ENCODE data around the gene FERMT2.

DNA sequence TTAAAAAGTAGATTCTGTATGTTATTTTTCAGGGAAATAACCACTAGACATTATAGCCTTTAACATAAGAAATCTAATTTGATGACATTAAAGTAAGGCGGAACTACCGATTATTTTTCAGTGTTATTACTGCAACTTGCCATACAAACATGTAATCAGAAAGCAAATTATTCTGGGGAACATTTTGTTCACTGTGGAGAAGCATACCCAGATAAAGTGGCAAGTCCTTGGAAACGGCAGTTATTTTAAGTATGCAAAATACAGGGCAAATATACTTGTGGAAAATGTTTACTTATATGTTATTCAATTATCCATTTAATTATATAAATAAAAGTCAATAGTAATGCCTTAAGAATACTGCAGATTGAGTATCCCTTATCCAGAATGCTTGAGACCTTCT lies 71.9 kb downstream of the FERMT2 start:
- TF ChIP-seq, protein P1, sequence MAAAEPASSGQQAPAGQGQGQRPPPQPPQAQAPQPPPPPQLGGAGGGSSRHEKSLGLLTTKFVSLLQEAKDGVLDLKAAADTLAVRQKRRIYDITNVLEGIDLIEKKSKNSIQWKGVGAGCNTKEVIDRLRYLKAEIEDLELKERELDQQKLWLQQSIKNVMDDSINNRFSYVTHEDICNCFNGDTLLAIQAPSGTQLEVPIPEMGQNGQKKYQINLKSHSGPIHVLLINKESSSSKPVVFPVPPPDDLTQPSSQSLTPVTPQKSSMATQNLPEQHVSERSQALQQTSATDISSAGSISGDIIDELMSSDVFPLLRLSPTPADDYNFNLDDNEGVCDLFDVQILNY (CRISPR knock-in tag; IDR thresholded peaks at IDR 0.05) = no peak
- TF ChIP-seq ZNF217 (CRISPR knock-in tag; IDR thresholded peaks at IDR 0.05) = no peak

Measured in K562 (cell line).